ENCODE data around the gene ZC3H7B. TPM values are rescaled to one million over a fixed set of nuclear protein-coding genes. Genes with fewer than 3 reads are reported as not detected.
"Not testable (repeated sequence)": the region's sequence is repeated elsewhere in the genome, so short reads cannot be mapped to it uniquely, and the experiment has no call there.

The ZC3H7B gene
- total and polyA plus RNA-seq, 7 donors: 13.2 to 43.3 (median 24.3) TPM

- no peaks in the 10 kb centered on the region for H3K9me3 ChIP-seq
- intact Hi-C loops (cut with DNase I): no loop called here
- DNase-seq: no peak
- TF ChIP-seq EP300 (IDR thresholded peaks at IDR 0.05) (no peak), POLR2A (IDR thresholded peaks at IDR 0.05) (no peak), POLR2AphosphoS5 (IDR thresholded peaks at IDR 0.05) (no peak), CTCF (IDR thresholded peaks at IDR 0.05) (no peak)
- 95% methylated on average over 11 of the region's 11 CpGs for WGBS, 2 donors
- peaks cover 18 to 92% (median 43%) of the 10 kb centered on the region in 4 donors for H3K36me3 ChIP-seq
- no peaks in the 10 kb centered on the region for H3K27me3 ChIP-seq
- H3K4me1 ChIP-seq: peaks cover 0 to 10% (median 3%) of the 10 kb centered on the region in 4 donors
- H3K4me3 ChIP-seq: no peak overlapping the region
- H3K27ac ChIP-seq: no peak overlapping the region
Observed at GRCh38 chr22:41257696-41258095, 43.6 kb upstream of the ZC3H7B start.

GRCh38 chr22:41259756-41260155, 41.6 kb upstream of the ZC3H7B start:
- H3K4me1 ChIP-seq; intact Hi-C loops (cut with DNase I); H3K4me3 ChIP-seq; DNase-seq; H3K27me3 ChIP-seq; H3K27ac ChIP-seq; H3K9me3 ChIP-seq: not testable (repeated sequence)
- 97% methylated on average over 4 of the region's 4 CpGs for WGBS, 2 donors
- peaks cover 24 to 92% (median 52%) of the 10 kb centered on the region in 4 donors for H3K36me3 ChIP-seq

GRCh38 chr22:41260871-41261270, 40.5 kb upstream of the ZC3H7B start:
- WGBS, 2 donors: 98 to 99% methylated on average over 7 of the region's 7 CpGs
- TF ChIP-seq EP300 (IDR thresholded peaks at IDR 0.05) (no peak), CTCF (IDR thresholded peaks at IDR 0.05) (no peak)
- no peaks in the 10 kb centered on the region for H3K9me3 ChIP-seq
- intact Hi-C loops (cut with DNase I): no loop called here
- no peak for DNase-seq
- H3K4me1 ChIP-seq: peaks cover 0 to 10% (median 3%) of the 10 kb centered on the region in 4 donors
- H3K27me3 ChIP-seq: no peaks in the 10 kb centered on the region
- no peak overlapping the region for H3K4me3 ChIP-seq
- no peak overlapping the region for H3K27ac ChIP-seq
- peaks cover 24 to 91% (median 57%) of the 10 kb centered on the region in 4 donors for H3K36me3 ChIP-seq

- no peak overlapping the region for H3K4me3 ChIP-seq
- no peaks in the 10 kb centered on the region for H3K9me3 ChIP-seq
- H3K4me1 ChIP-seq: peaks cover 0 to 4% (median under 1%) of the 10 kb centered on the region in 4 donors
- no peak overlapping the region for H3K27ac ChIP-seq
- peaks cover 24 to 88% (median 56%) of the 10 kb centered on the region in 4 donors for H3K36me3 ChIP-seq
- intact Hi-C loops (cut with DNase I): no loop called here
- no peak for DNase-seq
- no peak for TF ChIP-seq POLR2A (IDR thresholded peaks at IDR 0.05)
- no peak for TF ChIP-seq POLR2AphosphoS5 (IDR thresholded peaks at IDR 0.05)
- 76 to 87% methylated on average over 12 of the region's 12 CpGs for WGBS, 2 donors
- H3K27me3 ChIP-seq: no peaks in the 10 kb centered on the region
Observed at GRCh38 chr22:41261541-41262249, 39.6 kb upstream of the ZC3H7B start.

GRCh38 chr22:41262250-41262765, 39.0 kb upstream of the ZC3H7B start:
- WGBS, 2 donors: 96% methylated on average over 15 of the region's 15 CpGs
- Histone ChIP-seq H3K27me3 (no peaks in the 10 kb centered on the region), H3K9me3 (no peaks in the 10 kb centered on the region), H3K4me3 (no peak overlapping the region), H3K4me1 (no peaks in the 10 kb centered on the region), H3K36me3 (peaks cover 27 to 92% (median 59%) of the 10 kb centered on the region in 4 donors), H3K27ac (no peak overlapping the region)
- intact Hi-C loops (cut with DNase I): no loop called here
- no peak for DNase-seq
- TF ChIP-seq POLR2A (IDR thresholded peaks at IDR 0.05): no peak
- no peak for TF ChIP-seq POLR2AphosphoS5 (IDR thresholded peaks at IDR 0.05)
- TF ChIP-seq EP300 (IDR thresholded peaks at IDR 0.05): no peak
- no peak for TF ChIP-seq CTCF (IDR thresholded peaks at IDR 0.05)
